ENCODE measurements around the gene TMC7.

Gene TMC7

DNA sequence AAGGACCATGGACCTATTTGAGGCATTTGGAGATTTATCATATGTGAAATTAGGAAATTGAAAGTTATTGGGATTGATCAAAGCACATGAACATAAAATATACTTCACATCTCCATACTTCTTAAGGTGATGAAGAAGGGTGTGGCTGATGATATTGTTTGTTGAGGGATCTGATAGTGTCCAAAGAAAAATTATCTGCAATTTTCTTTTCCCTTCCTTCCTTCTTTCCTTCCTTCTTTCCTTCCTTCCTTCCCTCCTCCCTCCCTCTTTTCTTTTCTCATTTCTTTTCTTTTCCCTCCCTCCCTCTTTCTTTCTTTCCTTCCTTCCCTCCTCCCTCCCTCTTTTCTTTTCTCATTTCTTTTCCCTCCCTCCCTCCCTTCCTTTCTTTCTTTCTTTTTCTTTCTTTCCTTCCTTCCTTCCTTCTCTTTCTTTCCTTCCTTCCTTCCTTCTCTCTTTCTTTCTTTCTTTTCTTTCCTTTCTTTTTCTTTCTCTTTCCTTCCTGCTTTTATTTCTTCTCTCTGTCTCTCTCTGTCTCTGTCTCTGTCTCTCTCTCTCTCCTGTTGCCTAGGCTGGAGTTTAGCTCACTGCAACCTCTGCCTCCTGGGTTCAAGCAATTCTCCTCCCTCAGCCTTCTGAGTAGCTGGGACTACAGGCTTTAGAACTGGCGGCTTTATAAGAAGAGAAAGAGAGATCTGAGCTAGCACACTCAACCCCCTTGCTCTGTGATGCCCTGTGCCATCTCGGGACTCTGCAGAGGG, 109.1 kb downstream of the TMC7 start:
- no peak for DNase-seq

DNA sequence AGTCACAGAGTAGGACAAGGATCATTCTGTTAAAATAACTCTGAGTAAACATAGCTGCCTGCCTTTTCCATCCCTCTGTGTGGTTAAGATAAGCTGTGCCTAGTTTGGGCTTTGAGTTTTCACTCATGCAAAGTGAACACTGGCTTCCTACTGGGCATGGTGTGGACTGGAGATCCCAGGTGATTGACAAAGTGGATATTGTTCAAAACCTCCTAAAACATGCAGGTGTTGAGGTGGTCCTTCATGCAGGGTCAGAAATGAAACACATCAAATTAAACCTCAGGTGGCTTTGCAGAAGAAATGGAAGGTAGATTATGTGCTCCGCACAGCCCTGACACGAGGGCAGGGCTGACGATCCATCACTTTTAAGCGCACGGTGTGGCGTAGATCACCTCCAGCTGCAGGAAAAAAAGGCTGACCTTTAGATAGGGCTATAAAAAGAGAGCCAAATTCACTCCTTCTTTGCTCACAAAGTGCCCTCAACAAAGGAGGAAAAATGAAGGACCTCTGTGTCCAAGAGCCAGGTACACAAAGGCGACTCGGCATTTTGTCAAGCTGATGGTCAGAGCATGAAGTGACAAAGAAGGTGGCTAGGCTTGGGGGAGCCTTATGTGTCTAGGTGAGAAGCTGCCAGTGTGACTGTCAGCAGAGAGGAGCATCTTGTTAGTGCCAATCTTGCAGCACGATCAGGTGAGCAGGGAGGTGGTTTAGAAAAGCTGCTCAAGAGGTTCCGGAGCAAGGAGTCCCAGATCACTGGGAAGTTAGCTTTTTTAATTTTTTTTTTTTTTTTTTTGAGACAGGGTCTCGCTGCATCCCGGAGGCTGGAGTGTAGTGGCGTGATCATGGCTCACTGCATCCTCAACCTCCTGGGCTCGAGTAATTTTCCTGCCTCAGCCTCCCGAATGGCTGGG, 110.2 kb downstream of the TMC7 start:
- no peak for DNase-seq

DNA sequence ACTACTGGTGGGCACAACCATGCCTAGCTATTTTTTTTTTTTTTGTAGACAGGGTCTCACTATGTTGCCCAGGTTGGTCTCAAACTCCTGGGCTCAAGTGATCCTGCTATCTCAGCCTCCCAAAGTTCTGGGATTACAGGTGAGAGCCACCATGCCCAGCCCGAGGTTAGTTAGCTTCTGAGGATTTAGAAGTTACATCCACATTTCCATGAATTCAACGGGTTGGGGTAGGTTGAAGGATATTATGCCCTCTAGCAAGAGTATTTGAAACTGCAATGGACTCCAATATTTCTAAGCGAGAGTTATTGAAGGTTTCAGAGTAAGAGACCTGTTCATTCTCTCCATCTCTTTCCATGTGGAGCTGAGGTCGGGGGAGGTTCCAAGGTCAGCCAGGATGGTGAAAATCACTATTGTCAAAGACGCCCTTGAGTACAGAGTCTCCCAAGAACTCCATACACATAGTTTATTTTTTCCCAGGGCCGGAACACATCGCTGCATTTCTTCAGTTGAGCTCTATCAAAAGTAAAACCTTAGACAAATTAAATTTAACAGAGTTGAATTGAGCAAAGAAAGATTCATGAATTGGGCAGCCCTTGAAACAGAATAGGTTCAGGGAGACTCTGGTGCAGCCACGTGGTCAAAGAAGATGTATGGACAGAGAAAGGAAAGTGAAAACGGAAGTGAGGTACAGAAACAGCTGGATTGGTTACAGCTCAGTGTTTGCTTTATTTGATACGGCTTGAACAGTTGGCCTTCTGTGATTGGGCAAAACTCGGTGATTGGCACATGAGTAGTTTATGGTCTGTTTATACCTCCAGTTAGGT, 111.0 kb downstream of the TMC7 start:
- DNase-seq = no peak

DNA sequence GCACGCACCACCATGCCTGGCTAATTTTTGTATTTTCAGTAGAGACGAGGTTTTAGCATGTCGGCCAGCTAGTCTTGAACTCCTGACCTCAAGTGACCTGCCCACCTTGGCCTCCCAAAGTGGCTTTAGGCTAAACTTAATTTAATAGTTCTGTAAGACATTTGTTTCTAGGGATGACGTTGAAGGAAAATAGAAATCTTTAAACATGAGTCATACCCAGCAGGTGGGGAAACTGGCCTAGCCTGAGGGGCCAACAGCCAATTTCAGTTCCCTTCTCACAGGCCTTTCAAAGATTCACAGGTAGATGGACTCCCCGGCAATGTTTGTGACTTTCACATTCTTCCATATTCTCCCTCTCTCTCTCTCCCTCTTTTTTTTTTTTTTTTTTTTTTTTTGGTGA, 111.9 kb downstream of the TMC7 start:
- no peak for DNase-seq

DNA sequence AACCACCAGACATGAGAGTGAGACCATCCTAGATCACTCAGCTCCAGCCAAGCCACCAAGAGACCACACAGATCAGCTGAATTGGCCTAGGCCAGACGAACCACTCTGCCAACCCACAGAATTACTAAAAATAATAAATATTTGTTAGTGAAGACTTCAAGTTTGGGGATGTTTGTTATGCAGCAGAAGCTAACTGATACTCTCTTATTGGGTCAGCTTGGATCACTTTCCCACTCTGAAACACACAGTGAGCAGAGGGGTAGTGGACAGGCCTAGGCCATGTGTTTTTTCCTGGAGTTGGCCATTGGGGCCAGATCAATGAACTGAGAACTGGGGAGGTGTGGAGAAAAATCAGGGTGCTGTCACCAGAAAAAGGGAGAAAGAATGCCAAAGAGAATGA, 114.4 kb downstream of the TMC7 start:
- DNase-seq = no peak

DNA sequence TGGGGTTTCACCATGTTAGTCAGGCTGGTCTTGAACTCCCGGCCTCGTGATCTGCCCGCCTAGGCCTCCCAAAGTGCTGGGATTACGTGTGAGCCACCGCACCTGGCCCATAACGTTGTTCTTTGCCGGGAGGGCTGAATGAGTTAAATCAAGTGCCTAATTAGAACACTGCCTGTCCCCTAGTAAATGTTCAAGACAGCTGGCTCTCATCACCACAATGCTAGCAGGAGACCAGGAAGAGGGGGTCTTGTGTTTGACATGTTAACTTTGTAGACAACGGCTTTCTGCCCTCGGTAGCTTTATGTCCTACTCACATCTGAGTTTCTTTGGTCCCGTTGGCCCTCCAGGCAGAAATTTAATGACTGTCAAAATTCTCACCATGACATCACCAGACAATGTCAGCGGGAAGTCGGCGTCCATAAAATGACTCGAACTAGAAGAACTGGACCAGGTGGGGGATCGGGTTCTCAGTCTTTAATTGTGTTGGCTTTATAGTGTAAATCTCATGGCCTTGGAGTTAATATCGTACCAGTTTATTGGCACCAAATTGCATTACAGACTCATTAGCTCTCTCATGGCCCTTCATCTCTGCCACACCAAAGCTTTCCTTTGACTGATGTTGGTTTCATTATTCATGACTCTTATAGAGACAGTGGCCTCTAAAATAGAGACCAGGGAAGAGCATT, 118.6 kb downstream of the TMC7 start:
- no peak for DNase-seq

DNA sequence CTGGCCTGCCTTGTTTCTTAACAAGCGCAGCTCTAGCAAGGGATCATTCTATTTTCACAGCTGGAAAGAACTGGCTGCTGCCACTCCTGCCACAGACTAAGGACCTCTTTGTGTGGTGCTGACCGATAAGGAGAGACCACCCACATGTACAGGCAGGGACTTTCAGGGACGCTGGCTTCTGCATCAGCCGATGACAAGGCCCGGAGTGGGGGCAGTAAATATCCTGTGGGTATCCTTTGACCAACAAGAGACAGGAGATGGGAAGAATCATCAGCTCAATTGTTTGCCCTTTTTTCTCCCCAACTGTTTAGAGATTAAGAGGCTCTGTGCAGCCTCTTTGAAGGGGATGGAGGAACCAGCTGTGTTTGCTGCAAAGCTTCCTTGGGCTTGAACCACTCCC, 120.9 kb downstream of the TMC7 start:
- DNase-seq = no peak

DNA sequence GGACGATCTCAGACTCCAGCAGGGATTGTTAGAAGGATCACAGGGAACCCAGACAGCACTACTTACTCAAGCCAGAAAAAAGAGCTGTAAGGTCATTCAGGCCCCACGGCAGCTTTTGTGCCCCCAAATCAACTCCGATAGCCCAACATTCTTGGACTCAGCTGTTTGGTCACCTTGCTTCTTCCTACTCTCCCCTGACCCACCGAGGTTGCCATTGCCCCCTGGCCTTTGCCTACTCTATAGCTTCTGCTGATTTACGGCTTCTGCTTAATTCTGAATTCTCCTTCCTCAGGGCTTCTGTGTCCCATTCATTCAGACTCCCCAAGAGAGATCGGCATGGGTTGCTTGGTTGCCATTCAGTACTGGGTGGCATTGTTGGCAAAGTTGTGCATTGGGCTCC, 121.4 kb downstream of the TMC7 start:
- no peak for DNase-seq

DNA sequence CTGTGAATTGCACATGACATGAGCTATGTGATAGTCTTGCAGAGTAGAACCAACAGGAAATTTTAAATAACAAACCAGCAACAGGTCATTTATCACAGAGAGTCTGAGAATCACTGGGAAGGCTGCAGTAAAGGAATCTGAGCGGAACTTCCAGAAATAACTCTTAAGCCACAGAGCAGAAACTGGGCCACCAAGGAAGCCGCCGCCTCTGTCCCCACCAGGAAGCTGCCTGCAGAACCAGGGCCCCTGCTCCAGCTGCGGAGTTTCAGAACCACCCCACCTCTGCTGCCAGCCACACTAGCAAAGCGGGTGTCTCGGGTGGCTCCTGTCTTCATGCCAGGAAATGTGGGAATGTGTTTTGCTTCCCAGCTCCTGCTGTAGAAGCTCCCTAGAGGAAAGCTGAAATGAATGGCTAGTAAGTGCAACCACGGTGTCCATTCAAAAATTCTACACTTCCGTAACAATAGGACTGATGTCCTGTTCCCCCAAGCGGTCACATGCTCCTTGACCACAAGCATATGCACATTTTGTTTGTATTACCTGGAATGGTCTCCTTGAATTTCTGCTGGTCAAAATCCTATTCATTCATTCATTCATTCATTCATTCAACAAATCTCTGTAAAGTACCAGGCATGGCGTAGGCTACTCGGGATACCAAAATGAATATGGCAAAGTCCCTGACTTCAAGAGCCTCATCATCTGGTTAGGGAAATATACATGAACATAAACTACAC, 122.3 kb downstream of the TMC7 start:
- no peak for DNase-seq

DNA sequence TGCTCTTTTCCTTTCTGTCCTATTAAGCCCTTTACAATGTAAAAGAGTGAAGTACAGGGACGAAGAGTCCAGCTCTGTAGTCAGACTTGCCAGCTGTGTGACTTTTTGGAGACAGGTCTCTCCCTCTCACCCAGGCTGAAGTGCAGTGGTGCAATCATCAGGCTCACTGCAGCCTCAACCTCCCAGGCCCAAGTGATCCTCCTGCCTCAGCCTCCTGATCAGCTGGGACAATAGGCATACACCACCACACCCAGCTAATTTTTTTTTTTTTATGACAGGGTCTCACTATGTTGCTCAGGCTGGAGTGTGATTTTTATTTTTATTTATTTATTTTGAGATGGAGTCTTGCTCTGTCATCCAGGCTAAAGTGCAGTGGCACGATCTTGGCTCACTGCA, 122.9 kb downstream of the TMC7 start:
- no peak for DNase-seq

DNA sequence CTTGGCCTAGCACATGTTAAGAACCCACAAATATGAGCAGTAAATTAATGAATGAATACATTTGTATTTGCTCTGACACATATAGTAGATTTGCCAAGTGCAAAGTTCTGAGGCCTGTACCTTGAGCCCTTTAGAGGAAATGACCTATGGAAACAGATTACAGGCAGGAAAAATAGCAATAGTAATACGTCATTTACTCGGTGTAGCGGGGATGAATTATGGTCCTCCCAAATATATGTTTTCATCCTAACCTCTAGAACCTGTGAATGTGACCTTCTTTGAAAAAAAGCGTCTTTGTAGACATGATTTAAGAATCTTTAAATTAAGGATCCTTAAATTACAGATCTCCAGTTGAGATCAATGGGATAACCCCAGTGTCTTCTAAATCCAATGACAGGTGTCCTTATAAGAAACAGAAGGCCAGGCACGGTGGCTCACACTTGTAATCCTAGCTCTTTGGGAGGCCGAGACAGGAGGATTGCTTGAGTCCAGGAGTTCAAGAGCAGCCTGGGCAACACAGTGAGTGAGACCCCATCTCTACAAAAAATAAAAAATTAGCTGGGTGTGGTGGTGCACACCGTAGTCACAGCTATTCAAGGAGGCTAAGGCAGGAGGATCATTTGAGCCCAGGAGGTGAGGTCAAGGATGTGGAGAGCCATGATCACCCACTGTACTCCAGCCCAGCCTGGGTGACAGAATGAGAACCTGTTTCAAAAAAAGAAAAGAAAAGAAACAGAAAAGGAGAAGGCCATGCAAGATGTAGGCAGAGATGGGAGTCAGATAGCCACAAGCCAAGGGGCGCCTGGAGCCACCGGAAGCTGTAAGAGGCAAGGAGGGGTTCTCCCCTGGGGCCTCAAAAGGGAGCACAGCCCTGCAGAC, 124.9 kb downstream of the TMC7 start:
- DNase-seq = no peak

DNA sequence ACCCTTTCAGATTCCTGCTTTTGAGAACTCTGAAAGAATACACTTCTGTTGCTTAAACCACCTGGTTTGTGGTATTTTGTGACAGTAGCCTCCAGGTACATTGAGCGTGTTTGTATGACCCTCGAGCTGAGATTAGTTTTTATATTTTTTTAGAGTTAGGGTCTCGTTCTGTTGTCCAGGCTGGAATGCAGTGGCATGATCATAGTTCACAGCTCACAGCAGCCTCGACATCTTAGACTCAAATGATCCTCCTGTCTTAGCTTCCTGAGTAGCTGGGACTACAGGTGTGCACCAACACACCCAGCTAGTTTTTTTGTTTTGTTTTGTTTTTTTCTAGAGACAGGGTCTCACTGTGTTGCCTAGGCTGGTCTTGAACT, 125.5 kb downstream of the TMC7 start:
- DNase-seq = no peak

DNA sequence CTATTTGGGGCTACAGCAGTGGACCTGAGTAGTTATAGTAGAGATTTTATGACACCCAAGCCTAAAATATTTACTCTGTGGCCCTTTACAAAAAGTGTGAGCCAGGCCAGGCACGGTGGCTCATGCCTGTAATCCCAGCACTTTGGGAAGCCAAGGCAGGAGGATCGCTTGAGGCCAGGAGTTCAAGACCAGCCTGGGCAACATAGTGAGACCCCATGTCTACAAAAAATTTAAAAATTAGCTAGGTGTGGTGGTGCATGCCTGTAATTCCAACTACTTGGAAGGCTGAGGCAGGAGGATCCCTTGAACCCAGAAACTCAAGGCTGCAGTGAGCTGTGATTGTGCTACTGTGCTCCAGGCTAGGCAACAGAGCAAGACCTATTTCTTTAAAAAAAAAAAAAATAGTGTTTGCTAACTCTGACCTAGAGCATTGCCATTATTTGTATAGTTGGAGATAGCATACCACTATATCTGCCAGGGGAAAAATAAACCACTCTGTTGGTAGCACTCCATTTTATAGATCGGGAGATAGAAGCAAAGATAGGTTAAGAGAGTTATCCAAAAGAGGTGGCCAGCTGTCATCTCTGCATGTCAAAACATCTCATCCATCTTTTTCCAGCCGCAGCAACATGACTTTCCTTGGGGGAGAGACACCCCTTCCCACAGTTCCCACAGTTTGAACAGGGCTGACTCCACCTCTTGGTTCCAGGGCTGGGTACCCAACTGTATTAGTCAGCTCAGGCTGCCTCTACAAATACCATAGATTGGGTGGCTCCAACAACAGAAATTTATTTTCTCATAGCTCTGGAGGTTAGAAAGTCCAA, 127.0 kb downstream of the TMC7 start:
- no peak for DNase-seq

DNA sequence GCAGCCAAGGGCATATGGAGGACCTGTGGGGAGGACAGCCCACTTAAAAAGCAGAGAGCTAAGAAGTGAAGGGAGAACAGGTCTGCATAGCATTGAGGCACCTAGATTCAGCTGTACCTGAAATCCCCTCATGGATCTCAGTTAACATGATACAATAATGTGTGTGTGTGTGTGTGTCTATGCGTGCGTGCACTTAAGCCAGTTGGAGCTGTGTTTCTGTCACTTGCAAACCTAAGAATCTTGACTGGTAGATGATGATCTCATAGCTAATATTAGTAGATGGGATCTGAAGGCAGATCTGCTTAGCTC, 128.3 kb downstream of the TMC7 start:
- no peak for DNase-seq

All from stimulated activated CD4-positive, alpha-beta T cell treated with anti-CD3 and anti-CD28 coated beads, Interleukin-4, amount 100 ng/mL, for 4 hours (primary cell).